Osteoblast (primary cell): ENCODE results near the gene LRRK1. TPM values are rescaled to one million over a fixed set of nuclear protein-coding genes. Genes with fewer than 3 reads are reported as not detected.

Experiments
- DNase-seq: peaks from one replicate; pipeline ENCODE4 v3.0.0; 2011; ENCODE audit warnings: low spot score, mixed read lengths; ENCODE audit not compliant: insufficient read length; ENCODE audit errors: missing footprints
- H2AFZ ChIP-seq: 2 replicates; pipeline ENCODE4 v1.6.0; 2011; ENCODE audit warnings: mild to moderate bottlenecking, low read length
- H3K27ac ChIP-seq: 2 replicates; pipeline ENCODE4 v1.5.1; 2011; ENCODE audit warnings: mild to moderate bottlenecking, low read depth, low read length, moderate library complexity
- H3K27me3 ChIP-seq: 2 replicates; pipeline ENCODE4 v1.6.0; 2012; ENCODE audit warnings: mild to moderate bottlenecking, control low read depth, inconsistent platforms, low read length, moderate library complexity; ENCODE audit not compliant: insufficient read depth
- H3K36me3 ChIP-seq: 2 replicates; pipeline ENCODE4 v1.5.1; 2011; ENCODE audit warnings: mild to moderate bottlenecking, low read length, control low read depth, moderate library complexity; ENCODE audit not compliant: insufficient read depth
- H3K4me1 ChIP-seq: 2 replicates; pipeline ENCODE4 v1.5.1; 2011; ENCODE audit warnings: mild to moderate bottlenecking, low read length, control low read depth, moderate library complexity; ENCODE audit not compliant: insufficient read depth
- H3K4me2 ChIP-seq: 2 replicates; pipeline ENCODE4 v1.6.0; 2011; ENCODE audit warnings: mild to moderate bottlenecking, low read length; ENCODE audit not compliant: insufficient read depth
- H3K4me3 ChIP-seq: fragments of 200-600 bp; sonication (generic); 3 replicates; pipeline ENCODE4 v1.5.1; 2012; ENCODE audit warnings: mild to moderate bottlenecking, low read length, inconsistent platforms; ENCODE audit not compliant: insufficient read depth
- H3K79me2 ChIP-seq: 2 replicates; pipeline ENCODE4 v1.6.0; 2012; ENCODE audit warnings: mild to moderate bottlenecking, low read length, control low read depth, inconsistent platforms; ENCODE audit not compliant: insufficient read depth
- H3K9me3 ChIP-seq: 2 replicates; pipeline ENCODE4 v1.5.1; 2011; ENCODE audit warnings: low read depth, low read length, control low read depth
- H4K20me1 ChIP-seq: 2 replicates; pipeline ENCODE4 v1.6.0; 2012; ENCODE audit warnings: mild to moderate bottlenecking, low read length, control low read depth; ENCODE audit not compliant: insufficient read depth
- total RNA-seq: library from RNA; depleted of rRNA; stranded (reverse); fragments of >200 nt; gene quantifications from 2 replicates; pipeline ENCODE4 v1.2.3, GENCODE V29; 2012
- TF ChIP-seq, protein P1 (sequence below): IDR thresholded peaks from 2 replicates; pipeline ENCODE4 v1.5.1; 2011; ENCODE audit warnings: mild to moderate bottlenecking, low read depth, low read length, moderate library complexity; ENCODE audit errors: extremely low read depth

Gene LRRK1
- total RNA-seq, 1 donor = 15.2 TPM

GRCh38 chr15:100958326-100959065, 39.3 kb downstream of the LRRK1 start:
- Histone ChIP-seq H3K36me3 (no peaks in the 10 kb centered on the region), H3K27ac (peak overlapping the region; percentile 98), H3K4me2 (peak overlapping the region; percentile 90), H3K79me2 (peaks cover 40% of the 10 kb centered on the region), H3K27me3 (no peaks in the 10 kb centered on the region), H2AFZ (peak overlapping the region; percentile 74), H4K20me1 (no peaks in the 10 kb centered on the region), H3K9me3 (no peaks in the 10 kb centered on the region), H3K4me1 (peaks cover 38% of the 10 kb centered on the region), H3K4me3 (peak overlapping the region; percentile 57)
- DNase-seq = no peak
- TF ChIP-seq, protein P1, sequence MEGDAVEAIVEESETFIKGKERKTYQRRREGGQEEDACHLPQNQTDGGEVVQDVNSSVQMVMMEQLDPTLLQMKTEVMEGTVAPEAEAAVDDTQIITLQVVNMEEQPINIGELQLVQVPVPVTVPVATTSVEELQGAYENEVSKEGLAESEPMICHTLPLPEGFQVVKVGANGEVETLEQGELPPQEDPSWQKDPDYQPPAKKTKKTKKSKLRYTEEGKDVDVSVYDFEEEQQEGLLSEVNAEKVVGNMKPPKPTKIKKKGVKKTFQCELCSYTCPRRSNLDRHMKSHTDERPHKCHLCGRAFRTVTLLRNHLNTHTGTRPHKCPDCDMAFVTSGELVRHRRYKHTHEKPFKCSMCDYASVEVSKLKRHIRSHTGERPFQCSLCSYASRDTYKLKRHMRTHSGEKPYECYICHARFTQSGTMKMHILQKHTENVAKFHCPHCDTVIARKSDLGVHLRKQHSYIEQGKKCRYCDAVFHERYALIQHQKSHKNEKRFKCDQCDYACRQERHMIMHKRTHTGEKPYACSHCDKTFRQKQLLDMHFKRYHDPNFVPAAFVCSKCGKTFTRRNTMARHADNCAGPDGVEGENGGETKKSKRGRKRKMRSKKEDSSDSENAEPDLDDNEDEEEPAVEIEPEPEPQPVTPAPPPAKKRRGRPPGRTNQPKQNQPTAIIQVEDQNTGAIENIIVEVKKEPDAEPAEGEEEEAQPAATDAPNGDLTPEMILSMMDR = no peak

DNA sequence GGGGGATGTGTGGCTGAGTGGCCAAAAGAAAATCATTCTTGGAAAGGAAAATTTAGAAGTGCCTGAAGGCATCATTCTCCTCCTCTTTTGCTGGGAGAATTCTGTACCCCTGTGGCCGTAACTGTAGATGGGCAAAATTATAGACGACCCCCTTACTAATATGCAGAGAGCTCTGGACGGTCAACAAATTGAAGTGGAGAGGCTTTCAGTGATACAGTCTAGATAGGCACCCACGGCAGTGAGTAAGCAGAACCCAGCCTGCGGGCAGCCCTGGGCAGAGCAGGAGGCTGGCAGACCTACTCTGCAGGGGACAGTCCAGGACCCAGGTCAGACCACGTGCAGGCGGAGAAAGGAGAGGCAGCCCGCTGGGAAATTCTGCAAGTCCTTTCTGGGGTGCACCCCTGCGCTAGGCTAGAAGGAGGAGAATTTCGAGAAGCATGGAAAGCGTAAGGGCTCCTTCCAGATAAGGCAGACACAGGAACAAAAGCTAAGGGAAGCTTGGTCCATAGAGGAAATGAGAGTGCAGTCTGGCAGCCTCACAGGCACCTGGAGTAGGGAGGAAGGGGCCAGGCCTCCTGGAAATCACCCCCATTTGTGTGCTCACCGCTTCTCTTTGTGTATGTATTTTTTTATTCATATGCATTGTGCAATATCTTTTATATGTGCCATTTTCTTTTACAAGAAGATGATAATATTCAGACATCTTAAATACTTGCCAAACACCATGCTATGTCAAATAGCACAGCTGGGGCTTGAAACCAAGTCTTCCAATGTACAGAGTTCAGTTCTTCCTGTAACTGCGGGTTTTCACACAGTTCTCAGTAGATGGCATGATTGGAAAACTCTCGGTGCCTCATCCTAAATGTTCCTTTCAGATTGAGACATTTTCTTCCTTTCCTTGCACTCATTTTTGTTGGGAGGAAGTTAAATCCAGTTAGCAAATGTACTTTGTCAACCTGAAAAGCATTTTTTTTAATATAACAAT, 40.2 kb downstream of the LRRK1 start:
- DNase-seq = no peak
- peak overlapping the region; percentile 98 for H3K27ac ChIP-seq
- no peaks in the 10 kb centered on the region for H3K36me3 ChIP-seq
- H3K9me3 ChIP-seq = no peaks in the 10 kb centered on the region
- H2AFZ ChIP-seq = peak overlapping the region; percentile 45
- no peaks in the 10 kb centered on the region for H3K27me3 ChIP-seq
- peak overlapping the region; percentile 90 for H3K4me2 ChIP-seq
- no peaks in the 10 kb centered on the region for H4K20me1 ChIP-seq
- peak overlapping the region; percentile 57 for H3K4me3 ChIP-seq
- peaks cover 39% of the 10 kb centered on the region for H3K79me2 ChIP-seq
- H3K4me1 ChIP-seq = peaks cover 38% of the 10 kb centered on the region
- TF ChIP-seq, protein P1 = no peak

- Histone ChIP-seq H3K9me3 (no peaks in the 10 kb centered on the region), H4K20me1 (no peaks in the 10 kb centered on the region), H2AFZ (no peak overlapping the region), H3K79me2 (peaks cover 5% of the 10 kb centered on the region), H3K4me2 (no peak overlapping the region), H3K4me1 (peaks cover 18% of the 10 kb centered on the region), H3K27me3 (no peaks in the 10 kb centered on the region), H3K27ac (no peak overlapping the region), H3K4me3 (no peak overlapping the region), H3K36me3 (no peaks in the 10 kb centered on the region)
- TF ChIP-seq, protein P1 = no peak
- no peak for DNase-seq
These were observed 47.8 kb downstream of the LRRK1 start for GRCh38 chr15:100966997-100967396.
